ENCODE measurements around the gene PPP2R2C. TPM values are rescaled to one million over a fixed set of nuclear protein-coding genes. Genes with fewer than 3 reads are reported as not detected.

Gene PPP2R2C
- total RNA-seq, 1 experiment from 2014 or later, result 8.1 TPM

DNA sequence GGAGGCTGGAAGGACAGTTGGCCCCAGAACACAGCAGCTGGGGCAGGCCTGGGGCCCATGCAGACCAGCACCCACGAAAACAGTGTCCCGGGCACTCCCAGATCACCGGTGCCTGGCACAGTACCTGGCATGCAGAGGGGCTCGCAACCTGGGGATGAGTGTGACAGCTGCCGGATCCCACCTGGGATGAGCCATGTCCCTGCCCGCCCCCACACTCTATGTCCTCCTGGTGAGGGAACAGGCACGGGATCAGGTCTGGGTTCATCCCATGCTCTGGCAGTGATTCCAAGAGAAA is 22.8 kb upstream of the PPP2R2C start:
- no peak overlapping the region for H2BK12ac ChIP-seq (ENCODE audit: insufficient read length, low read depth, low read length)
- Mint-ChIP-seq H3K27me3 (ENCODE audit: low read depth) (peaks cover 17% of the 10 kb centered on the region), H3K27ac (no peak overlapping the region), H3K36me3 (ENCODE audit: insufficient read depth in 1 of 3, low read depth in 3 of 3) (no peaks in the 10 kb centered on the region; a peak in 1 of 7 replicates), H3K4me1 (peaks cover 14 to 16% of the 10 kb centered on the region in 2 experiments), H3K9me3 (peaks cover 0 to 3% of the 10 kb centered on the region in 2 experiments; a peak in 3 of 5 replicates), H3K4me3 (no peak overlapping the region)
- no peak for TF ChIP-seq CTCF (conservative IDR thresholded peaks at IDR 0.05)
- H3K9ac ChIP-seq (ENCODE audit: extremely low read depth, insufficient read length, low read length), result no peak overlapping the region
- DNase-seq, result peak; percentile 20
- no peak overlapping the region for H2AK5ac ChIP-seq (ENCODE audit: insufficient read length, low read length)
- no peak overlapping the region for H3K56ac ChIP-seq (ENCODE audit: insufficient read length, low read depth, low read length)
- no peak overlapping the region for H3T11ph ChIP-seq (ENCODE audit: low read length)
- WGBS (ENCODE audit: extremely low coverage, insufficient read length, low lambda C conversion rate), result no CpG with 5 or more reads among the region's 7 CpGs
- no peak overlapping the region for H2BK20ac ChIP-seq (ENCODE audit: low read depth, low read length, poor library complexity, severe bottlenecking)
- H2BK15ac ChIP-seq (ENCODE audit: low read depth, low read length), result no peak overlapping the region
- H2AFZ ChIP-seq (ENCODE audit: low read length), result no peak overlapping the region
- no peaks in the 10 kb centered on the region for H3K9me3 ChIP-seq (ENCODE audit: control insufficient read depth, low read depth, low read length)
- no peak overlapping the region for H3K4ac ChIP-seq (ENCODE audit: low read depth, low read length)
- no peak overlapping the region for H4K8ac ChIP-seq (replicated peaks; ENCODE audit: insufficient read length, low read depth, low read length)
- H3K27ac ChIP-seq (ENCODE audit: insufficient read length, low read depth, low read length), result no peak overlapping the region
- no peaks in the 10 kb centered on the region for H3K79me1 ChIP-seq (ENCODE audit: insufficient read depth, low read depth, low read length, poor library complexity, severe bottlenecking)
- H3K18ac ChIP-seq (ENCODE audit: insufficient read length, low read depth, low read length), result peak overlapping the region; percentile 10
- no peak overlapping the region for H2BK5ac ChIP-seq (ENCODE audit: insufficient read length, low read length)
- no peaks in the 10 kb centered on the region for H3K79me2 ChIP-seq (ENCODE audit: insufficient read depth, low read length)
- H3K14ac ChIP-seq (ENCODE audit: insufficient read depth, low read length), result no peak overlapping the region
- no peak overlapping the region for H3K23ac ChIP-seq (ENCODE audit: insufficient read length, low read depth, low read length)
- H2BK120ac ChIP-seq (ENCODE audit: low read depth, low read length, poor library complexity, severe bottlenecking), result no peak overlapping the region
- no peaks in the 10 kb centered on the region for H4K20me1 ChIP-seq (ENCODE audit: control insufficient read depth, insufficient read depth, insufficient read length)
- no peak overlapping the region for H3K4me2 ChIP-seq (ENCODE audit: insufficient read depth, insufficient read length, low read length)
- H3K23me2 ChIP-seq (ENCODE audit: insufficient read length, low read depth, low read length, poor library complexity, severe bottlenecking), result no peaks in the 10 kb centered on the region
- H4K5ac ChIP-seq (ENCODE audit: insufficient read length, low read depth, low read length), result no peak overlapping the region
- H3K27me3 ChIP-seq (ENCODE audit: insufficient read depth, low read length), result no peaks in the 10 kb centered on the region
- H4K91ac ChIP-seq (ENCODE audit: insufficient read length, low read depth, low read length), result peak overlapping the region; percentile 5
- H3K4me1 ChIP-seq (ENCODE audit: insufficient read depth, low read length), result no peaks in the 10 kb centered on the region

Data from H9 (cell line).